Lung (tissue), 12 donors: ENCODE data around the gene SARNP. TPM values are rescaled to one million over a fixed set of nuclear protein-coding genes. Genes with fewer than 3 reads are reported as not detected.

ENCODE experiments used
- ATAC-seq: fragments of 200-7000 bp; cut with Tn5 transposase; one replicate; pipeline ENCODE4 v1.9.1; 2020; ENCODE audit warnings: moderate number of reproducible peaks; ENCODE audit not compliant: insufficient read depth, low FRiP score
- DNase-seq, 3 donors: peaks; one replicate each; pipeline ENCODE4 v3.0.0-alpha.2; 2013 to 2017
- H3K27ac ChIP-seq, 2 donors: one replicate each; pipeline ENCODE4 v1.5.1; 2013; ENCODE audit warnings: mild to moderate bottlenecking in 2 of 2, moderate library complexity in 2 of 2, control low read depth in 1 of 2, inconsistent platforms in 1 of 2, low read depth in 1 of 2, low read length in 1 of 2
- H3K27me3 ChIP-seq, 3 donors: one replicate each; pipeline ENCODE4 v1.5.1; 2013; ENCODE audit warnings: low read length in 2 of 3; ENCODE audit not compliant: control insufficient read depth in 3 of 3, insufficient read depth in 3 of 3
- H3K36me3 ChIP-seq, 4 donors: one replicate each; pipeline ENCODE4 v1.5.1; 2013; ENCODE audit warnings: low read length in 4 of 4, mild to moderate bottlenecking in 1 of 4, moderate library complexity in 1 of 4; ENCODE audit not compliant: control insufficient read depth in 4 of 4, insufficient read depth in 4 of 4
- H3K4me1 ChIP-seq, 5 donors: one replicate each; pipeline ENCODE4 v1.5.1; 2013; ENCODE audit warnings: low read length in 5 of 5, mild to moderate bottlenecking in 2 of 5, moderate library complexity in 1 of 5; ENCODE audit not compliant: control insufficient read depth in 5 of 5, insufficient read depth in 5 of 5
- H3K4me3 ChIP-seq: one replicate; pipeline ENCODE4 v1.5.1; 2013; ENCODE audit warnings: mild to moderate bottlenecking, control low read depth, moderate library complexity
- H3K9ac ChIP-seq, 2 donors: one replicate each; pipeline ENCODE4 v1.5.1; 2013; ENCODE audit warnings: low read length in 2 of 2, control low read depth in 1 of 2; ENCODE audit not compliant: insufficient read depth in 1 of 2
- H3K9me3 ChIP-seq, 4 donors: one replicate each; pipeline ENCODE4 v1.5.1; 2013; ENCODE audit warnings: low read length in 3 of 4, mild to moderate bottlenecking in 1 of 4, moderate library complexity in 1 of 4; ENCODE audit not compliant: control insufficient read depth in 4 of 4, insufficient read depth in 3 of 4
- WGBS, 2 donors: extraction: QIAGEN DNeasy Blood & Tissue Kit; methylation state at CpG; one replicate each; pipeline ENCODE4 v1.1.7; 2013; 5-methylcytosine and 5-hydroxymethylcytosine counted together
- polyA plus RNA-seq, 2 donors: library from polyadenylated mRNA; stranded (reverse); fragments of 200-250 nt; gene quantifications; one replicate each; pipeline ENCODE4 v1.2.1, GENCODE V29; 2013
- total RNA-seq, 2 donors: library from RNA; depleted of rRNA in 1 of 2; stranded (reverse); fragments of >200 nt in 1 of 2; gene quantifications; one replicate each; pipeline ENCODE4 v1.2.1, GENCODE V29; 2014 to 2021
- TF ChIP-seq, protein P1 (sequence below): IDR thresholded peaks from 2 replicates; pipeline ENCODE4 v1.5.1; 2012; ENCODE audit warnings: mild to moderate bottlenecking; ENCODE audit errors: control extremely low read depth, extremely low read depth
- donor health status: control.
- donor health status: control.
- donor health status: Bipolar disorder and iron deficiency.
- donor health status: healthy.
- donor health status: DM: yes; HTN: yes; CAD: no.

SARNP gene
- total and polyA plus RNA-seq, 4 donors, result 51.9 to 102 (median 82.2) TPM

GRCh38 chr12:55724226-55724939 is 93.1 kb downstream of the SARNP start:
- TF ChIP-seq, protein P1, sequence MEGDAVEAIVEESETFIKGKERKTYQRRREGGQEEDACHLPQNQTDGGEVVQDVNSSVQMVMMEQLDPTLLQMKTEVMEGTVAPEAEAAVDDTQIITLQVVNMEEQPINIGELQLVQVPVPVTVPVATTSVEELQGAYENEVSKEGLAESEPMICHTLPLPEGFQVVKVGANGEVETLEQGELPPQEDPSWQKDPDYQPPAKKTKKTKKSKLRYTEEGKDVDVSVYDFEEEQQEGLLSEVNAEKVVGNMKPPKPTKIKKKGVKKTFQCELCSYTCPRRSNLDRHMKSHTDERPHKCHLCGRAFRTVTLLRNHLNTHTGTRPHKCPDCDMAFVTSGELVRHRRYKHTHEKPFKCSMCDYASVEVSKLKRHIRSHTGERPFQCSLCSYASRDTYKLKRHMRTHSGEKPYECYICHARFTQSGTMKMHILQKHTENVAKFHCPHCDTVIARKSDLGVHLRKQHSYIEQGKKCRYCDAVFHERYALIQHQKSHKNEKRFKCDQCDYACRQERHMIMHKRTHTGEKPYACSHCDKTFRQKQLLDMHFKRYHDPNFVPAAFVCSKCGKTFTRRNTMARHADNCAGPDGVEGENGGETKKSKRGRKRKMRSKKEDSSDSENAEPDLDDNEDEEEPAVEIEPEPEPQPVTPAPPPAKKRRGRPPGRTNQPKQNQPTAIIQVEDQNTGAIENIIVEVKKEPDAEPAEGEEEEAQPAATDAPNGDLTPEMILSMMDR, result peak; percentile 23
- Histone ChIP-seq H3K27ac (no peak overlapping the region), H3K9me3 (no peaks in the 10 kb centered on the region), H3K4me1 (peaks cover 0 to 15% (median 6%) of the 10 kb centered on the region in 5 donors), H3K4me3 (no peak overlapping the region), H3K36me3 (peaks cover 5 to 45% (median 33%) of the 10 kb centered on the region in 4 donors), H3K9ac (no peak overlapping the region), H3K27me3 (no peaks in the 10 kb centered on the region)
- ATAC-seq (no peak), DNase-seq (peak; percentile 52 to 68 (median 66))
- WGBS, 2 donors, result 59% methylated on average over 11 of the region's 11 CpGs

DNA sequence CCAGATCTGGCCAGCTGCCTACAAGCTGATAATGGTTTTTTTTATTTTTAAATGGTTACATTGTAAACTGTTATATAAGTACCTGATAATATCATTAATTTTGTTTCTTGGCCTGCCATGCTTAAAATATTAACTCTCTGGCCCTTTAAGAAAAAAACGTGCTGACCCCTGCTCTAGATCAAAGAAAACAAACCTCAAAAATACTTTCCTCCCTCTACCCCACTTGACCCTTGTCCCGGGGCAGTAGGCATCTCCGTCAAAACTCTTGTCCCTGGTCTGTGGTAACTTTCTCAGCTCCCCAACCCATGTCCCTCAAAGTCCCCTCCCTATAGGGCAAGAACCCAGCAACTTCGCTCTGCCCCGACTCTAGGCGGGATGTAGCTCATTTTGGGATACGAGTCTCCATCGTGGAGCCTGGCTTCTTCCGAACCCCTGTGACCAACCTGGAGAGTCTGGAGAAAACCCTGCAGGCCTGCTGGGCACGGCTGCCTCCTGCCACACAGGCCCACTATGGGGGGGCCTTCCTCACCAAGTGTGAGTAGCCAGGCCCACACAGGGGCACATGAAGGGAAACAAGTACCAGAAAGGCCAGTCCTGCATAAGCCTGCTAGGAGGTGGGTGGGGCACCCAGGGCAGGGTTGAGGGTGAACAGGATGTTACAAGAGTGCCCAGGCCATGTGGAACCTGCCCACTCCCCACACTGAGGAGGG is 93.9 kb downstream of the SARNP start:
- whole genome bisulfite sequencing, 2 donors, result 65 to 84% methylated on average over 10 of the region's 10 CpGs
- TF ChIP-seq, protein P1, result no peak
- no peaks in the 10 kb centered on the region for H3K9me3 ChIP-seq
- H3K4me3 ChIP-seq, result no peak overlapping the region
- H3K9ac ChIP-seq, result no peak overlapping the region
- peaks cover 2 to 19% (median 6%) of the 10 kb centered on the region in 5 donors for H3K4me1 ChIP-seq
- no peak overlapping the region for H3K27ac ChIP-seq
- DNase-seq (no peak), ATAC-seq (no peak)
- peaks cover 5 to 46% (median 36%) of the 10 kb centered on the region in 4 donors for H3K36me3 ChIP-seq
- H3K27me3 ChIP-seq, result no peaks in the 10 kb centered on the region

GRCh38 chr12:55722948-55723347 is 94.6 kb downstream of the SARNP start:
- Histone ChIP-seq H3K36me3 (peaks cover 5 to 46% (median 36%) of the 10 kb centered on the region in 4 donors), H3K27me3 (no peaks in the 10 kb centered on the region), H3K9ac (no peak overlapping the region), H3K9me3 (no peaks in the 10 kb centered on the region), H3K27ac (no peak overlapping the region), H3K4me3 (no peak overlapping the region), H3K4me1 (peaks cover 3 to 21% (median 9%) of the 10 kb centered on the region in 5 donors)
- no peak for DNase-seq
- TF ChIP-seq, protein P1, result no peak
- no peak for ATAC-seq
- WGBS, 2 donors, result 96 to 97% methylated on average over 8 of the region's 8 CpGs
